ENCODE measurements around the gene BLNK. TPM values are rescaled to one million over a fixed set of nuclear protein-coding genes. Genes with fewer than 3 reads are reported as not detected.

The BLNK gene
- total and polyA plus RNA-seq, 7 experiments from 2014 or later, result 0.17 to 6.5 (median 0.55) TPM; not detected in 1

DNA sequence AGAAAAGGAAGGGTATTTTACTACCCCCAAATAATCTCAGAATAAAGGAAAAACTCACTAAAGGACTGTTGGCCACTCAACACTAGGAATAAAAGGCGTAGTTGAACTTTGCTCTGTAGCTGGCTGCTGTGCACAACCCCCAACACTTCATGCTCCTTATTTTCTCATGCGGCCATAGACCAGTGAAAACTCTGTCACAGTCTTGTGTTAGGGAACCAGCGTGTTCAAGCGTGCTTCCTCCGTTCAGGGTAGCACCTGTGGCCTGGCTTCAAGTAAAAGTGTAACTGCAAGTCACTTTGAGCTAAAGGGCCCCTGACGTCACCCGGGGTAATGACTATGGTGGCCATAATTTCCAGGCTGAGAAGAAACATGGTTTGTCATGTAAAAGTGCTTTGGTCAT is 27.0 kb downstream of the BLNK start:
- Histone ChIP-seq H3K4me3 (ENCODE audit: low read length) (no peak overlapping the region), H3K4me1 (ENCODE audit: control insufficient read depth in 2 of 2, insufficient read depth in 2 of 2, low read length in 2 of 2) (no peaks in the 10 kb centered on the region), H3K9me3 (ENCODE audit: control insufficient read depth in 2 of 3, low read length in 3 of 3) (no peaks in the 10 kb centered on the region), H3K27me3 (ENCODE audit: control insufficient read depth in 2 of 2, insufficient read depth in 2 of 2, low read length in 2 of 2) (no peaks in the 10 kb centered on the region), H3K27ac (ENCODE audit: low read depth, low read length) (no peak overlapping the region), H3K36me3 (ENCODE audit: control insufficient read depth in 2 of 3, insufficient read depth in 3 of 3, low read length in 3 of 3) (no peaks in the 10 kb centered on the region)
- peak; percentile 54 for ATAC-seq
- intact Hi-C loops (cut with micrococcal nuclease), result no loop called here
- Mint-ChIP-seq H3K36me3 (peaks cover 0 to 5% (median 0%) of the 10 kb centered on the region in 5 donors), H3K9me3 (peaks cover 0 to 3% (median 0%) of the 10 kb centered on the region in 11 donors), H3K27me3 (peaks cover 0 to 9% (median 0%) of the 10 kb centered on the region in 5 donors), H3K4me1 (no peaks in the 10 kb centered on the region), H3K4me3 (no peak overlapping the region), H3K27ac (no peak overlapping the region)
- ChIA-PET POLR2A (no interaction called here), CTCF (no interaction called here)
- no peak for DNase-seq

DNA sequence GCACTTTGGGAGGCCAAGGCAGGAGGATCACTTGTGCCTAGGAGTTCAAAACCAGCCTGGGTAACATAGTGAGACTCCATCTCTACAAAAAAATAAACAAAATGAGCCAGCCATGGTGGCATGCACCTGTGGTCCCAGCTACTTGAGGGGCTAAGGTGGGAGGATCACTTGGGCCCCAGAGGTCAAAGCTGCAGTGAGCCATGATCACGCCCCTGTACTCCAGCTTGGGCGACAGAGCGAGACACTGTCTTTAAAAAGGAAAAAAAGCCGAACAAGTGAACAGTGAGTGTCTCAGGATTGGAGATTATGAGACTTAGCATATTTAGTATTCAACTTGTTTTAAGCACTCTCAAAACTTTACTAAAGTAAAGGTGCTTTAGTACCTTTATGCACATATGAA is 28.1 kb downstream of the BLNK start:
- peaks cover 0 to 6% (median 0%) of the 10 kb centered on the region in 5 donors for H3K27me3 Mint-ChIP-seq
- H3K27ac ChIP-seq (ENCODE audit: low read depth, low read length), result no peak overlapping the region
- no peaks in the 10 kb centered on the region for H3K9me3 ChIP-seq (ENCODE audit: control insufficient read depth in 2 of 3, low read length in 3 of 3)
- ATAC-seq (no peak), DNase-seq (no peak)
- H3K36me3 Mint-ChIP-seq, result peaks cover 0 to 5% (median 0%) of the 10 kb centered on the region in 5 donors
- H3K4me3 ChIP-seq (ENCODE audit: low read length), result no peak overlapping the region
- no peak overlapping the region for H3K27ac Mint-ChIP-seq
- no peak overlapping the region for H3K4me3 Mint-ChIP-seq
- intact Hi-C loops (cut with micrococcal nuclease), result no loop called here
- no peaks in the 10 kb centered on the region for H3K27me3 ChIP-seq (ENCODE audit: control insufficient read depth in 2 of 2, insufficient read depth in 2 of 2, low read length in 2 of 2)
- peaks cover 0 to 3% (median 0%) of the 10 kb centered on the region in 11 donors for H3K9me3 Mint-ChIP-seq
- H3K4me1 ChIP-seq (ENCODE audit: control insufficient read depth in 2 of 2, insufficient read depth in 2 of 2, low read length in 2 of 2), result no peaks in the 10 kb centered on the region
- CTCF ChIA-PET, result no interaction called here
- no peaks in the 10 kb centered on the region for H3K36me3 ChIP-seq (ENCODE audit: control insufficient read depth in 2 of 3, insufficient read depth in 3 of 3, low read length in 3 of 3)
- no peaks in the 10 kb centered on the region for H3K4me1 Mint-ChIP-seq
- POLR2A ChIA-PET, result interaction anchor here (0.5 kb wide), 1 partner anchor 44 kb away, joined by 3 read pairs; no protein-coding TSS in a partner anchor

DNA sequence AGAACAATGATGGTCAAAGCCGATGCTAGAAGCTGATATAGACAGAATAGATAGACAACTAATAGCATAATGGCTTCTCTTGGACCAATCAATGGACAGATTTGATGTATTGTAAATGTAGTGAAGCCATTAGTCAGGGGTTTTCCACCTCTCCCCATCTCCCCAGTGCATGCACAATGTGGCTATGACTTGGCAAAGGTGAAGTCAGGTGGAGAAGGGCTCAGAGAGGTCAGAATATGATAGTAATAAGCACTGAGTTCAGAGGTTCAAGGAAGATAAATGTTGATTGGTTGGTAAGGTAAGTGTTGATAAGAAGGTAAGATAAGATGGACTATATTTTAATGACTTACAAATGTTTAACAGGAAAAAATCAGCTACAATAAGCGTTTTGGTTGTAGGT is 28.5 kb downstream of the BLNK start:
- no peaks in the 10 kb centered on the region for H3K27me3 ChIP-seq (ENCODE audit: control insufficient read depth in 2 of 2, insufficient read depth in 2 of 2, low read length in 2 of 2)
- peaks cover 0 to 5% (median 0%) of the 10 kb centered on the region in 5 donors for H3K36me3 Mint-ChIP-seq
- DNase-seq (no peak), ATAC-seq (no peak)
- H3K4me1 ChIP-seq (ENCODE audit: control insufficient read depth in 2 of 2, insufficient read depth in 2 of 2, low read length in 2 of 2), result no peaks in the 10 kb centered on the region
- peaks cover 0 to 6% (median 0%) of the 10 kb centered on the region in 5 donors for H3K27me3 Mint-ChIP-seq
- intact Hi-C loops (cut with micrococcal nuclease), result no loop called here
- H3K27ac Mint-ChIP-seq, result no peak overlapping the region
- H3K36me3 ChIP-seq (ENCODE audit: control insufficient read depth in 2 of 3, insufficient read depth in 3 of 3, low read length in 3 of 3), result no peaks in the 10 kb centered on the region
- H3K4me1 Mint-ChIP-seq, result no peaks in the 10 kb centered on the region
- H3K9me3 Mint-ChIP-seq, result peaks cover 0 to 3% (median 0%) of the 10 kb centered on the region in 11 donors
- no peaks in the 10 kb centered on the region for H3K9me3 ChIP-seq (ENCODE audit: control insufficient read depth in 2 of 3, low read length in 3 of 3)
- CTCF ChIA-PET, result no interaction called here
- no peak overlapping the region for H3K27ac ChIP-seq (ENCODE audit: low read depth, low read length)
- H3K4me3 ChIP-seq (ENCODE audit: low read length), result no peak overlapping the region
- no peak overlapping the region for H3K4me3 Mint-ChIP-seq
- POLR2A ChIA-PET, result interaction anchor here (0.5 kb wide), 1 partner anchor 44 kb away, joined by 3 read pairs; no protein-coding TSS in a partner anchor

DNA sequence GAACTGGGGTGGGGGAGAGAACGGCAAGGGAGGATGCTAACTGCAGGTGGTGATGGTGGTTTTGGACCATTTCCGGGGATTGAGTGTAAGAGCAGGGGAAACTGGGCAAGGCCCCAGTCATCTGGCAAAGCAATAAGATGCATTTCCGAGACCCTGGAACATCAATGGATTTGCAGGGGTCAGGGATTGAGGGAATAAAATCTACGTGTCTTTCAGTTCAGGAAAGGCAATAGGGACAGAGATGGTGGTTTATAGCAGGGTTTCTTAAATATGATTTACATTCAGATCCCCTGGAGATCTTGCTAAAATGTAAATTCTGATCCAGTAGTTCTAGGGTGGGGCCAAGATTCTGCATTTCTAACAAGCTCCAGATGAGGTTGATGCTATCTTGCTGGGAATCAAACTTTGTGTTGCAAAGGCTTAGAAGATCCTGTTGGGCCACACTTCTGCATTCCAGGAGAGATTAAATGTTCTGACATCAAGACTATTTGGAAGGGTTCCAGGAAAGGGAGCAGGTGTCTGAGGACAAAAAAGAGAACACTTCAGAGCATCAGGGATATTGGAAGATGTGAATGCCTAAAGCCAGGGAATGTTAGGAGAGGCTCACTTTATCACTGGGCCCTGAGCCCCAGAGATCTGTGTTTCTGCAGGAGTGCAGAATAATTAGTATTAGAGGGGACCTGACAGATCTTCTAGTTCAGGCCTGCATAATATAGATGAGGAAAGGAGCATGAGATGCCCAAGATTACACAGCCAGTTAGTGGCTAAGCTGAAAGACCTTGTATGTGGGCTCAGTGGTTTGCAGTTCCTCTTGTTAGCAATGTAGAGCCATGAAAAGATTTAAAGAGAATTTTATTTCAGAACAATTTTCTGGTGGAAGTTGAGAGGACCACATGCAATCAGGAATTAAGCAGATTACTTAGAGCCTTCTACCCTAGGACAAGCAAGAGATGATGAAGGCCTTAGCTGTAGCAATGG is 32.4 kb downstream of the BLNK start:
- intact Hi-C loops (cut with micrococcal nuclease), result no loop called here
- no peak overlapping the region for H3K27ac ChIP-seq (ENCODE audit: low read depth, low read length)
- H3K9me3 Mint-ChIP-seq, result peaks cover 0 to 3% (median 0%) of the 10 kb centered on the region in 11 donors
- H3K4me1 Mint-ChIP-seq, result no peaks in the 10 kb centered on the region
- H3K27me3 Mint-ChIP-seq, result peaks cover 0 to 12% (median 8%) of the 10 kb centered on the region in 5 donors
- ChIA-PET CTCF (no interaction called here), POLR2A (no interaction called here)
- no peak overlapping the region for H3K4me3 ChIP-seq (ENCODE audit: low read length)
- no peak overlapping the region for H3K4me3 Mint-ChIP-seq
- H3K4me1 ChIP-seq (ENCODE audit: control insufficient read depth in 2 of 2, insufficient read depth in 2 of 2, low read length in 2 of 2), result no peaks in the 10 kb centered on the region
- DNase-seq (no peak), ATAC-seq (no peak)
- H3K27ac Mint-ChIP-seq, result peak overlapping the region in 2 of 9 donors; percentile 4 to 7
- H3K36me3 Mint-ChIP-seq, result peaks cover 0 to 5% (median 0%) of the 10 kb centered on the region in 5 donors
- no peaks in the 10 kb centered on the region for H3K36me3 ChIP-seq (ENCODE audit: control insufficient read depth in 2 of 3, insufficient read depth in 3 of 3, low read length in 3 of 3)
- no peaks in the 10 kb centered on the region for H3K9me3 ChIP-seq (ENCODE audit: control insufficient read depth in 2 of 3, low read length in 3 of 3)
- H3K27me3 ChIP-seq (ENCODE audit: control insufficient read depth in 2 of 2, insufficient read depth in 2 of 2, low read length in 2 of 2), result no peaks in the 10 kb centered on the region

DNA sequence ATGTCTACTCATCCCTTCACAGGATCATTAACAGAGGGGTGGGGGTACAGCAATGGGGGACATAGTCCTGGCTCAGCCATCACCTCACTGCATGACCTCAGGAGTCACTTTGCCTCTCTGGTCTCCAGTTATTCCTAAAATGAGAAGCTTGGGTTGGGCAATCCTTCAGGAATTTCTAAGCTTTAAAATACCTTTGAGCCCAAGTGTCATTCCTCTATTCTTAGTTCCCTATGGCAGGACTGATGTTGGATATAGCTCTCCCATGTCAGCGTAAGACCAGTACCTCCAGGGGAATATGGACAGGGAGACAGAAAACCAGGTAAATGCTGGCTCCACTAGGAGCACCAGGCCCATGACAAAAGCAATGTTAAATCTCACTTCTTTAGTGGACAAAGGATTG is 34.5 kb downstream of the BLNK start:
- Mint-ChIP-seq H3K9me3 (peaks cover 0 to 2% (median 0%) of the 10 kb centered on the region in 11 donors), H3K27ac (no peak overlapping the region), H3K4me1 (no peaks in the 10 kb centered on the region), H3K36me3 (no peaks in the 10 kb centered on the region), H3K4me3 (no peak overlapping the region), H3K27me3 (peaks cover 0 to 12% (median 7%) of the 10 kb centered on the region in 5 donors)
- Histone ChIP-seq H3K4me1 (ENCODE audit: control insufficient read depth in 2 of 2, insufficient read depth in 2 of 2, low read length in 2 of 2) (no peaks in the 10 kb centered on the region), H3K4me3 (ENCODE audit: low read length) (no peak overlapping the region), H3K9me3 (ENCODE audit: control insufficient read depth in 2 of 3, low read length in 3 of 3) (no peaks in the 10 kb centered on the region), H3K27me3 (ENCODE audit: control insufficient read depth in 2 of 2, insufficient read depth in 2 of 2, low read length in 2 of 2) (no peaks in the 10 kb centered on the region), H3K27ac (ENCODE audit: low read depth, low read length) (no peak overlapping the region), H3K36me3 (ENCODE audit: control insufficient read depth in 2 of 3, insufficient read depth in 3 of 3, low read length in 3 of 3) (no peaks in the 10 kb centered on the region)
- DNase-seq (no peak), ATAC-seq (no peak)
- POLR2A ChIA-PET, result no interaction called here
- intact Hi-C loops (cut with micrococcal nuclease), result no loop called here
- CTCF ChIA-PET, result no interaction called here

DNA sequence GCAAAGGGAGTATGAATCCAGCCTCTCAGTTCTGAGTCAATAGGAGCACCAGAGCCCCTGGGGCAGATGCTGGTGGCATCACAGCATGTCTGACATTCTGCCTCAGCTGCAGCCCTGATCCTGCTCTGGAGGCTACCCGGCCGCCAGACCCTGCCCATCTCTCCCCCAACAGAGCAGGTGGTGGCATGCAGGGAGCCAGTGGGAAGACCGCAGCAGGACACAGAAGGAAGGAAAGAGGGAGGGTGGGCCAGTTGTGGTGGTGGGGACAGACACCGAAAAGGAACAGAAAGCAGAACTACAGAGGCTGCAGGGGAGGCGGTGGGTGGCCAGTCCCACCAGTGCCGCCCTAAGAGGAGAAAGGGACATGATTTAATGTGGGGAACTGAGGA is 35.3 kb downstream of the BLNK start:
- Mint-ChIP-seq H3K27me3 (peaks cover 0 to 12% (median 7%) of the 10 kb centered on the region in 5 donors), H3K9me3 (peaks cover 0 to 2% (median 0%) of the 10 kb centered on the region in 11 donors), H3K4me1 (no peaks in the 10 kb centered on the region), H3K27ac (no peak overlapping the region), H3K4me3 (no peak overlapping the region), H3K36me3 (no peaks in the 10 kb centered on the region)
- ChIA-PET CTCF (no interaction called here), POLR2A (no interaction called here)
- no peak for ATAC-seq
- H3K27me3 ChIP-seq (ENCODE audit: control insufficient read depth in 2 of 2, insufficient read depth in 2 of 2, low read length in 2 of 2), result no peaks in the 10 kb centered on the region
- H3K36me3 ChIP-seq (ENCODE audit: control insufficient read depth in 2 of 3, insufficient read depth in 3 of 3, low read length in 3 of 3), result no peaks in the 10 kb centered on the region
- DNase-seq, result no peak
- no peak overlapping the region for H3K4me3 ChIP-seq (ENCODE audit: low read length)
- no peaks in the 10 kb centered on the region for H3K9me3 ChIP-seq (ENCODE audit: control insufficient read depth in 2 of 3, low read length in 3 of 3)
- intact Hi-C loops (cut with micrococcal nuclease), result no loop called here
- H3K27ac ChIP-seq (ENCODE audit: low read depth, low read length), result no peak overlapping the region
- no peaks in the 10 kb centered on the region for H3K4me1 ChIP-seq (ENCODE audit: control insufficient read depth in 2 of 2, insufficient read depth in 2 of 2, low read length in 2 of 2)
